GM18873 (cell line): ENCODE results near the gene CXCR6.
A peak's percentile ranks its signal among the peaks of the same experiment; 100 is the strongest.
"Not testable (repeated sequence)": the region's sequence is repeated elsewhere in the genome, so short reads cannot be mapped to it uniquely, and the experiment has no call there.

ENCODE experiments used
- ATAC-seq: cut with Tn5 transposase; IDR thresholded peaks from one replicate; pipeline ENCODE4 v1.9.1; 2021; ENCODE audit warnings: mild to moderate bottlenecking, moderate library complexity, moderate number of reproducible peaks; ENCODE audit not compliant: unreplicated experiment, low FRiP score

CXCR6 gene

DNA sequence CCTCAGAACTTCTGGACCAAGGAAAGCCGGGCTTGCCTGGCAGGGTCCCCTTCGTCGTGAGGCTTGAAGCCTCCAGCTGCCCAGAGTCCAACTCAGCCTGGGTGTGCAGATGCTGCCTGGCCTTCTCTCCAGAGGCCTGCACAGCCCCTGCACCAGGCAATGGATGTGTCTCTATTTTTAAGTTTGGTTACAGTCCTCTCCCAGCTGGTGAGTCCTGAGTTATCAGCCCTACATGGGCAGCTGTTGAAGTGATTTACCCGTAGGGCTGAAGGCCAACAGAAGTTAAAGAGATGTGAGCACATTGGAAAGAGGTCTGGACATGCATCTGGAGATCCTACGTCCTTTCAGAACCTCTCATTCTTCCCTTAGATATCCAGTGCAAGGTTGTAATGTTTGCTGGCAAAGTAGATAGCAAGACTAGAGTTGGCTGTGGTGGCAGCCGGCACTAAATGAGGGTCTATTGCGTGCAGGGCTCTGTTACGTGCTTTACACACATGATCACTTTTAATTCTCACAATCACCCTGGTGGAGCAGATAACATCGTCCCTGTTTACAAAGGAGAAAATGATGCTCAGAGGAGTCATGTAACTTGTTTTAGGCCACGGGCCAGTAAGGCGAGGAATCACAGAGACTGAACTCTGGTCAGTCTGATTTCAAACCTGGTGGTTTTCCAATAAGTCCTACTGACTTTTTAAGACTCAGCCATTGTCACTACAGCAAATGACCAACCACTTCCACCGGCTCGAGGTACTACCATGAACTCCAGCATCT is 42.5 kb downstream of the CXCR6 start:
- no peak for ATAC-seq

GRCh38 chr3:45986303-45986982 is 43.2 kb downstream of the CXCR6 start:
- ATAC-seq: no peak

DNA sequence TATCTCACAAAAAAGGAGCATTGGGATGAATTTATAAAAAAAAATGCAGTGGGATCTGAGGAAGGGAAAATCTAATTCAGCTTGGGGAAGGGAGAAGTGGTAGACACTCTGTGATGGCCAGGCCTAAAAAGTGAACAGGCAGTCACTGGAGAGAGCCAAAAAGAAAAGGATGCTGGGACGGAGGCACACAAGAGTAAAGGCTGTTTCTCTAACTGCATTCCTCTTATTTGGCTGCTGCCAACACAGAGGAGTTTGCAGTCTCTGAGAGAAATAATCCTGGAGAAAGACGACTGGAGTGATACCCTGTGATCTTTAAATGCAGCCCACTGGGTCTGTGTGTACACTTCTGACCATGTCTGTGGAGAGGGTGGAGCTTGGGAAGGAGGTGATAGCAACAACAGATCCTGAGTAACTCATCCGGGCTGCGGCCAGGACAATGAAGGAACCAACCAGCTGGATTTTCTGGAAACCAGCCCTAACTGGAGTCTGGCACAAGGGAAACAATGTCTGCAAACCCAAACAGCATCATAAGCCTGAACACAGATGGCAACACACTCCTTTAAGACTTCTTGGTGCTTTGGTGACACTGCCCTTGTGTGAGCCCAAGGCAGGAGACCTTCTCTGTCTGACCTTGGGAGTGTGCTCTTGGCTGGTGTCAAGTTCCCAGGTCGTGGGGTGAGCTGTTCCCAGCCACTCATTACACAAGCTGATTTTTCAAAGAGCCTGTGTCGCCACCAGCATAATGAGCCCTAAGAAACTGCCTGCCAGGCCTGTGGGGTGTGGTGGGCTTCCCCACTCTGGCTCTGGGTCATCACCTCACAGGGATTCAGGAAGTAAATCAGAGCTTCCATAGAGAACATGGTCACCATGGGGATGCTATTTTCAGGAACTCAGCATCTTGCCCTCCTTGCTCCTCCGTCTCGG is 44.4 kb downstream of the CXCR6 start:
- ATAC-seq: no peak

DNA sequence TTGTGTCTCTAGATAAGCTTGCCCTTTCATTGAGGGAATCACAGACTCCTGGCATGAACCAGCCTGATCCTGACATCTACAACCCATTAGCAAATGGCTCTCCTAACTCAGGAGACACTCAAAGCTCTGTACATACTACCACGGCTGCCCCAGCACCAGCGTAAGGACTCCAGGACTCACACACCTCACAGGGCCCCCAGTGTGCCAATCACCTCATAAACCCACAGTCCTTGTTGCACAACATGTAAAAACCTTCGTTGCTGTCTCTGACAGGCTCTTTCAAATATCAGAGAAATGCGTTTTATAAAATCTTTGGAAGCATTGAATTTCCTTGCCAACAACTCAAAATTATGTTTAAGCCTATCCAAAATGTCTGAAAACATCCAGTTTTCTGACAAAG is 45.1 kb downstream of the CXCR6 start:
- ATAC-seq: no peak

- no peak for ATAC-seq
Measured at GRCh38 chr3:45988804-45989203, 45.5 kb downstream of the CXCR6 start.

DNA sequence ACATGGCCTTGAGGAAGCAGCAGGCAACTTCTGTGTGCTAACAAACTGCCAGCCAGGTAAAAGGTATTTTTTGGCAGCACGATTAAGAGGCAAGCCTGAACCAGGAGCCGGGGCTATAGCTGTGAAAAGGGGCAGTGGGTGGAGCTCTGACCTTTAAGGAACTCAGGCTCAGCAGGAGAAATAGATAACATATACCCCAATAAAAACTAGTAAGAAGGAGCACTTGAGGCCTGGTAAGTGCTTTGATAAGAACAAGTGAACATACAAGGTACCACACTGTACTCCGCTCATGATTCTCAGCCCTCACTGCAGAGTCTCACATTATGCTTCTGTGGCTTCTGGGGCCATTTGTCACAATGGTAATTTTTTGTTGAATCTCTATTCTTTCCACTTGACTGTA is 46.9 kb downstream of the CXCR6 start:
- ATAC-seq: no peak

DNA sequence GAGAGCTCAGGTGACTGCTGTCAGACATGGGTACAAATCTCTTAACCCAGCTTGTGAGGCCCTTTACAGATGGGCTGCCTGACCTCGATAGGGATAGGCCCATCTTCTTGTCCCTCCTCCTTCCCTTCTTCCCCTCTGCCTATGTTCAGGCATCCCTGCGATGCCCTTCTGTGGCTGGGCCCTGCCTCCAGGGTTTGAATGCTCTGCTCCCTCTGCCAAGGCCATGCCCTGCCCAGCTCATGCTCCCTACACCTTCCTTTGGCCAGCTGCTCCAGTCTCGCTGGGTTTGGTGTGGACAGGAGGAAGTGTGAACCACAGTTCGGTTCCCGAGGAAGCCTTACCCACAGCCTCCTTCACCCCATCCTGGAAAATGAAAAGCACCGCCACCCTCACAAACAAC is 48.1 kb downstream of the CXCR6 start:
- no peak for ATAC-seq

GRCh38 chr3:45992133-45992729 is 49.0 kb downstream of the CXCR6 start:
- no peak for ATAC-seq

DNA sequence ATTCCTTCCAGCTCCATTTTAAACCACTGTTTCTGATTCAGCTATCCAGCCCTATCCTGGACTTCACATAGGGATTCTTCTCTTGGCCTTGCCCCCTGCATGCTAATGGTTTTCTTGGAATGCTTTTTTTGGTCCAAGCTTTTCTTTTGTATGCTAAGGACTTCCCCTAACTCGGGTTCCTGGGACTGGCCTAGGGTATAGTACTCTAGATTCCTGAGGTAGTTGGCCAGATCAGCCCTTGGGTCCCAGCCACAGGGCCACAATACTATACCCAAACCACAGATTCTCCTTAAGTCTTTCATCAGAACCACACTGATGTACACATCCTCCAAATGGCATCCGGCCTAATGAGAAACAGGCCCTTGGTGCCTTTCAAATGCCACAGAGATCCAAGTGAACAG is 49.6 kb downstream of the CXCR6 start:
- ATAC-seq: no peak

GRCh38 chr3:45993421-45994027 is 50.3 kb downstream of the CXCR6 start:
- ATAC-seq: no peak

DNA sequence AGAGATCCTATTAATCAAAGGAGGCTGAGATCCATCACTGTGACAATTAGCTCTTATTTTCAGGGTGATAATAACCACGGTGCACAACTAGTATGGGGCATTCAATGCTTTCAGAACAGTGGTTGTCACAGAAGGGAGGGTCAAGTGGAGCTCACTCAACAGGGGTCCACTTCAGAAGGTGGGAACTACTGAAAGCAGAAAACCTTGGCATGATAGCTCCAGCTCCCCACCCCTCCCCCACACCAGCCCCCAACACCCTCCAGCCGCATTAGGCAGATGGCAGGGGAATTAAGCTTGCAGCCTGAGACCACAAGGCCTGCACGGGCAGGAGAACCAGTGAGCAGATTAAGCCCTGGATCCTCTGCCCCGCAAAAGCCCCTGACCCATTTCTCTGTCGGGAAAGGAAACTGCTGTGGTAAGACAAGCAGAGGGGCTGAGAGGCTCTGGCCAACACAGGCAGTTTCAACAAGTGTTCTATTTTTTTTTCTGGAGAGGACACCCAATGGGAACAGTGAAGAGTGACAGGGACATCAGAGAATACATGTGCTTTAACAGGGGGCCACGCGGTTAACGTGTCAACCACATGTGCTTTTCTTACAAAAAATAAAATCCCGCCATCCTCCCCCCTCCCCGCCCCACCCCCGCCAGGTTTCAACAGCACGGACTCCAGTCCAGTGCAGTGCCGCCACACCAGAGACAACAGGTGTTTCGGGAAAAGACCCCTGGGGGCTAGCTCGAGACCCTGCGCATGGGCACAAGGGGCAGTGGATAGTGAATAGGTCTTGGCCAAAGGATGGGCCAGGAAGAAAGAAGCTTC is 51.4 kb downstream of the CXCR6 start:
- no peak for ATAC-seq

- ATAC-seq: peak; percentile 73
Measured at GRCh38 chr3:45995236-45996192, 52.2 kb downstream of the CXCR6 start, which contains the start of gene FYCO1. TSS of gene FYCO1 (minus strand) at chr3:45995824. CDS start at chr3:45984910, 10,914 bp downstream.

- not testable (repeated sequence) for ATAC-seq
Measured at GRCh38 chr3:45997499-45997898, 54.2 kb downstream of the CXCR6 start.

GRCh38 chr3:45997942-45998341 is 54.7 kb downstream of the CXCR6 start:
- ATAC-seq: no peak
